Omental fat pad (tissue), 4 donors: ENCODE data around the gene ABCA12. TPM values are rescaled to one million over a fixed set of nuclear protein-coding genes. Genes with fewer than 3 reads are reported as not detected.

Experiments
- ATAC-seq: fragments of 150-250 bp; one replicate; pipeline ENCODE4 v1.9.1; 2016; ENCODE audit warnings: mild to moderate bottlenecking, moderate library complexity; ENCODE audit not compliant: low FRiP score
- DNase-seq: peaks from one replicate; pipeline ENCODE4 v3.0.0-alpha.2; 2019; ENCODE audit warnings: low spot score
- CTCF ChIP-seq, 3 donors: fragments of 450-650 bp; IDR thresholded peaks; one replicate each; pipeline ENCODE4 v1.5.1; 2016 to 2017; ENCODE audit warnings: antibody characterized with exemption in 3 of 3, mild to moderate bottlenecking in 3 of 3, moderate library complexity in 2 of 3
- total RNA-seq, 4 donors: library from RNA; depleted of rRNA; stranded (reverse); fragments of >200 nt; gene quantifications; one replicate each; pipeline ENCODE4 v1.1.0, GENCODE V29; 2016

Gene ABCA12
- total RNA-seq, 4 donors from 2014 or later = not detected

- ATAC-seq (no peak), DNase-seq (no peak)
- TF ChIP-seq CTCF (IDR thresholded peaks at IDR 0.05) = no peak
Observed at GRCh38 chr2:215161301-215161829, 22.9 kb upstream of the ABCA12 start.

GRCh38 chr2:215160081-215160480 lies 21.7 kb upstream of the ABCA12 start:
- DNase-seq = no peak
- no peak for TF ChIP-seq CTCF (IDR thresholded peaks at IDR 0.05)
- ATAC-seq = no peak

GRCh38 chr2:215156453-215156852 lies 18.0 kb upstream of the ABCA12 start:
- no peak for TF ChIP-seq CTCF (IDR thresholded peaks at IDR 0.05)
- DNase-seq (no peak), ATAC-seq (no peak)

GRCh38 chr2:215149894-215150293 lies 11.5 kb upstream of the ABCA12 start:
- ATAC-seq (no peak), DNase-seq (no peak)
- no peak for TF ChIP-seq CTCF (IDR thresholded peaks at IDR 0.05)

- DNase-seq = no peak
- ATAC-seq = no peak
- TF ChIP-seq CTCF (IDR thresholded peaks at IDR 0.05) = no peak
Observed at GRCh38 chr2:215149486-215149885, 11.1 kb upstream of the ABCA12 start.

- DNase-seq = no peak
- TF ChIP-seq CTCF (IDR thresholded peaks at IDR 0.05) = no peak
- no peak for ATAC-seq
Observed at GRCh38 chr2:215149060-215149459, 10.6 kb upstream of the ABCA12 start.

- no peak for TF ChIP-seq CTCF (IDR thresholded peaks at IDR 0.05)
- ATAC-seq (no peak), DNase-seq (no peak)
Observed at GRCh38 chr2:215145611-215146010, 7.2 kb upstream of the ABCA12 start.
